HG03135 (cell line): ENCODE measurements around the gene ATP8A1.
"Not testable (repeated sequence)": the region's sequence is repeated elsewhere in the genome, so short reads cannot be mapped to it uniquely, and the experiment has no call there.

ENCODE experiments used
- ATAC-seq: cut with Tn5 transposase; IDR thresholded peaks from one replicate; pipeline ENCODE4 v1.9.1; 2021; ENCODE audit warnings: mild to moderate bottlenecking, moderate library complexity; ENCODE audit not compliant: unreplicated experiment

Gene ATP8A1

GRCh38 chr4:42513748-42514492 lies 143.0 kb downstream of the ATP8A1 start:
- no peak for ATAC-seq

- no peak for ATAC-seq
Measured at GRCh38 chr4:42512226-42512625, 144.7 kb downstream of the ATP8A1 start.

- no peak for ATAC-seq
Measured at GRCh38 chr4:42510225-42510624, 146.7 kb downstream of the ATP8A1 start.

- no peak for ATAC-seq
Measured at GRCh38 chr4:42501624-42502401, 155.1 kb downstream of the ATP8A1 start.

GRCh38 chr4:42498040-42498439 lies 158.9 kb downstream of the ATP8A1 start:
- no peak for ATAC-seq

GRCh38 chr4:42497142-42497910 lies 159.6 kb downstream of the ATP8A1 start:
- no peak for ATAC-seq

- ATAC-seq = no peak
Measured at GRCh38 chr4:42492962-42493361, 163.9 kb downstream of the ATP8A1 start.

- ATAC-seq = no peak
Measured at GRCh38 chr4:42490015-42490414, 166.9 kb downstream of the ATP8A1 start.

GRCh38 chr4:42489095-42489494 lies 167.8 kb downstream of the ATP8A1 start:
- ATAC-seq = peak; percentile 65

- ATAC-seq = no peak
Measured at GRCh38 chr4:42488554-42488953, 168.4 kb downstream of the ATP8A1 start.

GRCh38 chr4:42488114-42488513 lies 168.8 kb downstream of the ATP8A1 start:
- peak; percentile 76 for ATAC-seq

GRCh38 chr4:42487230-42487629 lies 169.7 kb downstream of the ATP8A1 start:
- no peak for ATAC-seq

GRCh38 chr4:42486156-42486555 lies 170.7 kb downstream of the ATP8A1 start:
- not testable (repeated sequence) for ATAC-seq

GRCh38 chr4:42484630-42485029 lies 172.3 kb downstream of the ATP8A1 start:
- no peak for ATAC-seq

- ATAC-seq = no peak
Measured at GRCh38 chr4:42483426-42484379, 173.2 kb downstream of the ATP8A1 start.

GRCh38 chr4:42482516-42483327 lies 174.2 kb downstream of the ATP8A1 start:
- no peak for ATAC-seq

- no peak for ATAC-seq
Measured at GRCh38 chr4:42480717-42481116, 176.2 kb downstream of the ATP8A1 start.

GRCh38 chr4:42480281-42480680 lies 176.6 kb downstream of the ATP8A1 start:
- no peak for ATAC-seq

- no peak for ATAC-seq
Measured at GRCh38 chr4:42478946-42479345, 178.0 kb downstream of the ATP8A1 start.

GRCh38 chr4:42478509-42478908 lies 178.4 kb downstream of the ATP8A1 start:
- no peak for ATAC-seq
